Stimulated activated naive CD4-positive, alpha-beta T cell (primary cell): Measurements from ENCODE around the gene ZG16B.

ENCODE experiments used
- DNase-seq, 6 experiments: peaks; one replicate each; lab custom pipeline; 2025; lab: John Stamatoyannopoulos, UW

ZG16B gene

DNA sequence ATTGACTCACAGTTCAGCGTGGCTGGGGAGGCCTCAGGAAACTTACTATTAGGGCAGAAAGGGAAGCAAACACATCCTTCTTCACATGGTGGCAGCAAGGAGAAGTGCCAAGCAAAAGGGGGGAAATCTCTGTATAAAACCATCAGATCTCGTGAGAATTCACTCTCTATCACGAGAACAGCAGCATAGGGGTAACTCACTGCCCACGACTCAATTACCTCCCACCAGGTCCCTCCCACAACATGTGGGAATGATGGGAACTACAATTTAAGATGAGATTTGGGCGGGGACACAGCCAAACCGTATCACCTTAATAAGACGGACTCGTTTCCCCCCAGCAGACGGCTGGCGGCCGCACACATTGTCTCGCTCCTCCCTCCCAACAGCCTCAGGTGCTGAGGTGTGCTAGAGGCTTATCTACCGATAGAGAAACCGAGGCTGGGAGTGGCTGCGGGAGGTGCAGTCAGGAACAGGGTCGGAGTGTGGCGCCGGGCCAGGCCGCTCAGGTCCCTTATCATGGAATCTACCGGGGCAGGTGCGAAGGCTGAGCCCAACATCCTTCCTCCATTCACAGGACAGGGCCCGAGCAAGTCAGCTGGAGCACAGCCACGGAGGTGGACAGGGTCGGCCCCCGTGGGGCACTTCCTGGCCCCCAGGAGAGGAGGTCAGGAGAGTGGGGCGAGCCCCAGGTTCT is 4.9 kb upstream of the ZG16B start:
- DNase-seq, result no peak

DNA sequence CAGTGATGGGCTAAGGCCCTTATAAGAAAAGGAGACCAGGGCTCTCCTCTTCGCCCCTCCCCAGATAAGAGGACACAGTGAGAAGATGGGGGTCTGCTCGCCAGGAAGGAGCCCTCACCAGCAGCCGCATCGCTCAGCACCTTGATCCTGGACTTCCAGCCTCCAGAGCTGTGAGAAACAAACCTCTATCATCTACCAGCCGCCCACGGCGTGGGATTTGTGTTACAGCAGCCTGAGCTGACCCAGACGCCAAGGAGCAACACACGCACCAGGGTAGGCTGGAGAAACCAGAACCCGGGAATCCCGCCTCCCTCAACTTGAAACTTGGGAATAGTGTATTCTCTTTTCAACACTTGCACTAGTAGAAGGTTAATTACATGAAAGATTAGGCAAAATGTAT is 4.2 kb upstream of the ZG16B start:
- DNase-seq, result no peak

DNA sequence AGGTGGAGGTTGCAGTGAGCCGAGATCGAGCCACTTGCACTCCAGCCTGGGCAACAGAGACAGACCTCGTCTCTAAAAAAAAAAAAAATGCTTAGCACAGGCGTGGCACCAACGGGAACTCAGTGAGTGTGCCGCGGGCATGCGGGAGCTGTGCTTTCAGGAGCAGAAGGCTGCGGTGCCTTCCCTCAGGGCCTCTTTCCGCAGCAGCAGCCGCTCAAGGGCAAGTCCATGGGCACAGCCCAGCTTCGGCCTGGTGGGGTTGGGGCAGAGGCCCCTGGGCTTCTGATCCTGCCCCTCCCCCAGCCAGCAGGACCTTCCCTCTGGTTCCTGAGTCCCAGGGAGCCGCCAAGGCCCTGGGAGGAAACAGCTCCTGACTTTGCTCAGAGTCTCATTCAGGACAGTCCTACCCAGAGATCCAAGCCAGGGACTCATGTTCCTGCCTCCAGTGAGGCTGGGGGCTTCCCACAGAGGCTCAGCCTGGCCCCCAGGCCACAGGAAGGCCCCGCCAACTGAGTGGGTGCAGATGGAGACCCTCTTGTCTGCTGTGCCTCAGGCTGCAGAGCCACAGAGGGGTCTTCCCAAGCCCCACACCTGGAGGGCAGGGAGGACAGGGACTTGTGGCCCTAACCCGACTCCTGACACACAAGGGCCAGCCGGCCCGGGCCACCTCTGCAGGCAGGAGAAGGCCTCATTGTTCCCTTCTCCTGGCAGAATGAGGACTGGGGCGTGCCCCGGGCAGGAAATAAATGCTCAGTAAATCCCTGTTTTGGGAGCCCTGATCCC is 3.3 kb upstream of the ZG16B start:
- DNase-seq, result no peak

DNA sequence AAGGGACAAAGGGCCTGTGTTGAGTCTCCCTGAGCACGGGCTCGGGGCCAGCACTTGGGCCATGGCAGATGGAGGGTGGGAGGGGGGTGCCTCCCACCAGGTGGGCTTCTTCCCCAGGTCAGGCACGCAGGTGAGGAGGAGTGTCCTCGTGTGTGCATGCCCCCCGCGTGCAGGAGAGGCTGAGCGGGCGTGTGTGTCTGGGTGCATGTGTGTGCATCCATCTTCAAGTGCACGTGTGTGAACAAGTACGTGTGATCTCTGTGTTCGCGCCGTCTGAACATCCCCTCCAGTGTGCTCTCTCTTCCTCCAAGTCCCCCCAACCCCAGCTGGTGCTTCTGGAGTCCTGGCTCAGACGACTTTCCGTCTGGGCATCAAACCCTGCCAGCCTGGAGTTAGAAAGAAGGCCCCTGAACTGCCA is 2.7 kb upstream of the ZG16B start:
- no peak for DNase-seq

DNA sequence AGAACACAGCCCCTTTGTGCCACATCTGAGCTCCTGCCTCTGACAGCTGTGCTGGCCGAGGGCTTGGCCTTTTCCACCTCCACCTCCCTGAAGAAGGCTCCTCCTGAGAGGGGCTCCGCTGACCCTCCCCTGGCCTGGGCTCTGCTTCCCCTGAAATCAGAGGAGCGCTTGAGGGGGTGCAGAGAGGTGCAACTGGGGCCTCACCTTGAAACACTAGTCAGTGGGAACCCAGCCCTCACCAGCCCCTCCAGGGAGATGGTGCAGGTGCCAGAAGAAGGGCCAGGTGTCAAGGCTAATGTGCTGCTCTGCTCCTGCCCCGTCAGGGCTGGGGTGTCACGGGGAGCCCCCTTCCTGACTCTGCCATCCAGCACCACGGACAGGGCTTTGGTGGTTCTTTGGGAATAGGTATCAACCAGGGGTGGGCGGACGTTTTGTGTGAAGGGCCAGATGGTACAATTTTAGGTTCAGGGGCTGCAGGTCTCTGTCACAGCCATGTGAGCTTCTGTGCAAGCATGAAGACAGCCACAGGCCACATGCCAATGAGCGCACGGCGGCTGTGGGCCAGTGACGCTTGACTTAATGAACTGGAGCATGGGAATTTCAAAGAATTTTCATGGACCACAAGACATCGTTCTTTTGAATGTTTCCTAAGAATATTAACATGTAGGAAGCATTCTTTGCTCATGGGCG is 2.1 kb upstream of the ZG16B start:
- no peak for DNase-seq

DNA sequence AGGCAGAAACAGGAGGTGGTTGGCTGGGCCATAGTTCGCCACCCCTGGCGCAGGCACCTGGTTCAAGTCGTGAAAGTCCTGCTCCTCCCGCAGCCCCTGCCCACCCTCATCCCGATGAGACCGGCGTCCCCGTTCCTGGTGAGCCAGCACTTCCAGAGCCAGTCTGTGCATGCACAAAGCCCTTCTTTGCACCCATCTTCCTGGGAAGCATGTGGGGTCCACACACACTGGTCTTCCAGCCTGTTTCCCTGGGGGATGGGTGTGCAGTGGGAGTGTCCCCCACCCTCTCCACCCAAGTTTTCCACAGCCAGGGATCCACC is 1.6 kb upstream of the ZG16B start:
- DNase-seq, result no peak

DNA sequence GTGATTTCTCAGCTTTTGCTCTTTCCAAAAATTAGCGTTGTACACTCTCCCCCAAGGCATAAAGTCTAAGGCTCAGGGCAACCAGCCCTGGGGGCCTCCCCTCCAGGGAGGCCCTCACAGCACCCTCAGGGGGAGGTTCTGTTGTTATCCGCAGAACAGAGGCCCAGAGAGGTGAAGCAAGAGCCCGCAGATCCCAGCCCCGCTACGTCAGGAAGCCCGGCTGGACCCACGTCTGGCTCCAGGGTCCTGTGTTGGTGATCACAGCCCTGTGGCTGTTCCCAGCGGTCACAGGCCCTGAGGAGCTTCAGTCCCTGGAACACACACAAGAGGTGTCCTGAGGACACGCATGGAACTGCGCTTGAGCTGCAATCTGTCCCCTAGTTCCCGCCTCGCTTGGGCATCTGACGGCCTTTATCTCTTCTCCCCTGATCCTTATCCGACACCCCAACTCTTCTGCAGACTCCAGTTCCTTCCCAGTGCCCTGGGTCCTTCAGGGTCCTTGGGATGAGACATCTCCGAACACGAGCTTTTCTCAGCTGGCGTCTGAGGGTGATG is 1.1 kb upstream of the ZG16B start:
- DNase-seq, result no peak

DNA sequence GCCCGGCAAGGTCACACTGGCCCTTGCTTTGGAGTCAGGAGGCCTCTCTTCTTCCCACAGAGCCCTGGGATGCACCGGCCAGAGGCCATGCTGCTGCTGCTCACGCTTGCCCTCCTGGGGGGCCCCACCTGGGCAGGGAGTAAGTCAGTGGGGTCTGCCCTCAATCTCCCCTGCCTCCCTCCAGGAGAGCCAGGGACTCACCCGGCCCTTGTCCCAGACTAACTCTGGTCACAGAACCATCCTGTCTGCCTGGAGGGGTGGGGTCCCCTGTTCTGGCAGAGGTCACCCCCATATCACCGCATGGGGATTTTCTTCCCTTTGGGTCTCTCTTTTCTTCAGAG is 222 bp downstream of the ZG16B start:
- no peak for DNase-seq

DNA sequence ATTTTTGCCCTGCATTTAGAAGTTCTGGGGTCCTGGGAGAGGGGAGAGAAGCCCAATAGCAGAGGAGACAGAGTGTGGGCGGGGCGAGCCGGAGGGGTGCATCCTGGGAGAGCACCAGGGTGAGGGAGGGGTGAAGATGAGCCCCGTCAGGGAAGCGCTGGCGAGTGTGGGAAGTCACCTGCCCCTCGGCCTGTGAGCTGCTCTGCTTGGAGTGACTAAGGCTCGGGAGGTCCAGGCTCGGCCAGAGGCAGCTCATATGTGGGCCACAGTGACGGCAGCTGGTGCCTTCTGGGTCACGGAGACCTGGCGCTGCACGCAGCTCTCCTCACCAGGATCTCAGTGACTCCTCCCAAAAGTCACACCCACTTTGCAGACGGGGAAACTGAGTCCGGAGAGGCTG is 1.1 kb downstream of the ZG16B start:
- no peak for DNase-seq

DNA sequence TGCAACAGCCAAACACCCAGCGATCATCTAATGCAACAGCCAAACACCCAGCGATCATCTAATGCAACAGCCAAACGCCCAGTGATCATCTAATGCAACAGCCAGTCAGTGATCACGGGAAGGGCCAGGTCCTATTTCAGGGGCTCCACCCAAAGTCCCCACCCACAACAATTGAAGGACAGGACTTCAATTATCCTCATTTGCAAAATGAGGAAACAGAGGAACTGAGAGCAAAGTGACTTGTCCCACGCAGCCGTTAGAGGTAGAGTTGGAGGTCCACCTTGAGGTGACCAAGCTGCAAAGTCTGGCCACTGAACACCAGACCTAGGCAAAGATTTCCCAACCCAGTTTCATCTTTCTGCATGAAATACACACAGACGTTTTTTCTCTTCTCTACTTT is 3.7 kb downstream of the ZG16B start:
- DNase-seq, result no peak

DNA sequence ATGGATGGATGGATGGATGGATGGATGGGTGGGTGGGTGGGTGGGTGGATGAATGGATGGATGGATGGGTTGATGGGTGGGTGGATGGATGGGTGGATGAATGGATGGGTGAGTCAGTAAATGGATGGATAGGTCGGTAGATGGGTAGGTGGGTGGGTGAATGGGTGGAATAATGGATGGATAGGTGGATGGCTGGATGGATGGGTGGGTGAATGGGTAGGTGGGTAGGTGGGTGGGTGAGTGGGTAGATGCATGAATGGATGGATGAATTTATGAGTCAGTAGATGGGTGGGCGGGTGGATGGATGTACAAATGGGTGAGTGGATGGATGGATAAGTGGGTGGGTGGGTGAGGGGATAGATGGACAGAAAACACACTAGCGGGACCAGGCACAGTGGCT is 4.9 kb downstream of the ZG16B start:
- DNase-seq, result no peak

DNA sequence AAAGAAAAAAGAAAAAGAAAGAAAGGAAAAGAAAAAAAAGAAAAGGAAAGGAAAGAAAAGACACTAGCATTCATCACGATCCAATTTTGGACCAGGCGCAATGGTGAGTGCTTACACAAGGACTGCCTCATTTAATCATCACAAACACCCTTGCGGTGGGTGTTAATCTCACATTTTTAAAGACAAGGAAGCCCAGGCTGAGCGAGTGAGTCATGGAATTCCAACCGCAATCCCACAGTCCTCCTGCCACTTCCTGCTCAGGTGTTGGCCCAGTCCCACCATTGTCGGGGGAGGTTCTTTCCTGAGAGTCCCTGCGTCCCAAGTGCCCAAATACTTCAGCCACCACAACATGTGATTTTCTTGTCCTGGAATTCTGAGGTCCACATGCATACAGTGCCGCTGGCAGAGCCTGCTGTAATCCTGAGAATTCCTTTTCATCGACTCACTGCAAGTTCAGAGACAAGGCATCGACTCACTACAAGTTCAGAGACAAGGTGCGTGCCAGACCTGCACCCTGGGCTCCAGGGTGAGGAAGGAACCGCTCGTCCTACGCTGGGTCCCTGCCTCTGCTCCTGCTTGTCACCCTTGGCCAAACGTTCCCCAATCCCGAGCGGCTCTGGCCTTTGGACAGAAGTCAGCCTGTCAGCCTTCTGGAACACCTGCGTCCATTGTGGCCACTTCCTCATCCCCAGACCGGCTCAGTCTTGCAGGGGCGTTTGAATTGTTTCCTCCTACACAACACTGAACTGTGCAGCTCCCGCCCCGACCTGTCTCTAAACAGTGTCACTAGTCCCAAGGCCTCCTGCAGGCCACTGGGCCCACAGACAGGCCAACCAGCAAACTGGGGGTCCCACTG is 5.8 kb downstream of the ZG16B start:
- DNase-seq, result no peak

DNA sequence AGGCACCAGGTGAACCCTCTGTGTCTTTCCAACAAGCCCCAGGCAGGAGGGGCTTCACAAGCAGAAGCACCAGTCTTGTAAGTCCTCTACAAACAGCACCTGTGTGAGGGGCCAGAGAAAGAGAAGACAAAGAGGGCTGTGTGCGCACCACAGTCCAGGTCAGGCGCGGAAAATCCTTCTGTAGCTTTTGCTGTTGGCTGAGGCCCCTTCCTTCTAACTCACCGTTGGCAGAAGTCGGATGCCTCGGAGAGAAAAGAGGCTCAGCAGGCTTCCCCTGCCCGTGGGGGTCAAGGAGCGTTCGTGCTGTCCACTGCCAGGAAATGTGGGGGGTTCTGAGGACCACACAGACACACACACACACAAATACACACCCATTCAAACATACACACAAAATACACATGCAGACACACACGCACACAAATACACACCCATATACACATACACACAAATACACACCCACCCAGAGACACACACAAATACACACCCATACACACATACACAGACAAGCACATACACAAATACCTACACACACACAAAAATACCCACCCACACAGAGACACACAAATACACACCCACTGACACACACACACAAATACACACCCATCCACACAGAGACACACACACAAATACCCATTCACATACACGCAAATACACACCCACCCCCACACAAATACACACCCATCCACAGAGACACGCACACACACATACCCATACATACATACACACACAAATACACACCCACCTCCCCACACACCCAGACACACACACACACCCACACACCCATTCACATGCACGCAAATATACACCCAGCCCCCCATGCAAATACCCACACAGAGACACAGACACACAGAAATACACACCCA is 6.8 kb downstream of the ZG16B start:
- no peak for DNase-seq

DNA sequence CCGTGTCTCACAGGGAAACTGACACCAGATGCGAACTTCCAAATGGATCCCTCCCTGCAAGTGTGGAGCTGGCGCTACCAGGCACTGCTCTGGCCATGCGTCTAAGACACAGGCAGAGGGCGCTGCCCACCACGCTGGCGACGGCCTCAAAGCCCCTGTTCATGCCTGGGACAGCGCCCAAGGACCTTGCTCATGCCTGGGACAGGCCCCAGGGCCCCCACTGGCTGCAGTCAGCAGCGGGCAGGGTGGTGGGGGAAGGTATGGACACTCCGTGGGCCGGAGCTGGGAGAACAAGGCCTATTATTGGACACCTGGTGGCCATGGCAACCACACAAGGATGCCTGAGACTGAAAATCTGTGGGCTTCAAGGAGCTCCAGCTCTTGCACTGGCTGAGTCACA is 8.8 kb downstream of the ZG16B start:
- DNase-seq, result peak in 5 of 6 experiments; percentile 31 to 48 (median 34)

DNA sequence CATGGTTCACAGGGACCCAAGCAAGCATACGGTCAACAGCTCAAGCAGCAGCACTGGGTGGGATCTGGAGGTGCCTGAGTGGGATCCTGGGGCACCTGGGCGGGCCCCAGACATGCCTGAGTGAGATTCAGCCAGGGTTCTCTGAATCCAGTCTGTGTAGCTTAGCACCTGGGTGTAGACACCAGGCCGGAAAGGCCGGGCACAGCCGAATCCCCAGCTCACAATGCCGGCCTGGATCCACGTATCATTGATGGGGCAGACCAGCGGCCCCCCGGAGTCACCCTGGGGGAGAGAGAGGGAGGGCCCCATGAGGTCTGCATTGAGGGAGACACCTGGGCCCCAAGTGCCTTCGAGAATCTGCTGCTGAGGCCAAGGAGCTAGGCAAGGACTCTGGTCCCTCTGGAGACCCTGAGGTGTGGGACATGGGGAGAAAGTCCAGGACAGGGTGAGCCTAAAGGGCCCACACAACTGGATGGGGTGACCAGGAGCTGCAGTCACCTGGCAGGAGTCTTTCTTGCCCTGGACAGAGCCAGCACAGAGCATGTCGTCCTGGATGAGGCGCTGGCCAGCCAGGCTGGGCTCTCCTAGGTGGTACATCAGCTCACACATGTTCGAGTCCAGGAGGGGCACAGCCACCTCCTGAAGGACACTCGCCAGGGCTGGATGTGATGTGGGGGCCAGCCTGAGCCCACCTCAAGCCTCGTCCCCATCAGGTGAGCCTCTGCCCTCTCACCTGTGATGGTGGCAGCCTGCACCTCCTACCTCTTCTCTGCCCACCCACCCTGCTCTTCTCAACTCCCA is 9.7 kb downstream of the ZG16B start:
- no peak for DNase-seq

DNA sequence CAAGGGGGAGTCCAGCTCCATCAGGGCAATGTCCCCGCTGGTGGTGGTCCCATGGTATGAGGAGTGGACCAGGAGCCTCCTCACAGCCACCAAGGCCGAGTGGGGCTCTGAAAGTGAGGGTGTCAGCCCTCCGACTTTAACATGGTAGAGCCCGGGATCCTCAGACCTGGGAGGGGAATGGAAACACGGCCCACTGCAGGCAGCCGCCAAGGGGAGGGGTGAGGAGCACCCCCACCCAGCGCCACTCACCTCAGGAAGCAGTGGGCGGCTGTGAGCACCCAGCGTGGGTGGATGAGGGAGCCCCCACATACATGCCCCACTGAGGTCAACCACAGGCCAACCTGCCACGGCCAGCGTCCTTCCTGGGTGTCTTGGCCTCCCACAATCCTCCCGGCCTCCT is 10.8 kb downstream of the ZG16B start:
- no peak for DNase-seq

DNA sequence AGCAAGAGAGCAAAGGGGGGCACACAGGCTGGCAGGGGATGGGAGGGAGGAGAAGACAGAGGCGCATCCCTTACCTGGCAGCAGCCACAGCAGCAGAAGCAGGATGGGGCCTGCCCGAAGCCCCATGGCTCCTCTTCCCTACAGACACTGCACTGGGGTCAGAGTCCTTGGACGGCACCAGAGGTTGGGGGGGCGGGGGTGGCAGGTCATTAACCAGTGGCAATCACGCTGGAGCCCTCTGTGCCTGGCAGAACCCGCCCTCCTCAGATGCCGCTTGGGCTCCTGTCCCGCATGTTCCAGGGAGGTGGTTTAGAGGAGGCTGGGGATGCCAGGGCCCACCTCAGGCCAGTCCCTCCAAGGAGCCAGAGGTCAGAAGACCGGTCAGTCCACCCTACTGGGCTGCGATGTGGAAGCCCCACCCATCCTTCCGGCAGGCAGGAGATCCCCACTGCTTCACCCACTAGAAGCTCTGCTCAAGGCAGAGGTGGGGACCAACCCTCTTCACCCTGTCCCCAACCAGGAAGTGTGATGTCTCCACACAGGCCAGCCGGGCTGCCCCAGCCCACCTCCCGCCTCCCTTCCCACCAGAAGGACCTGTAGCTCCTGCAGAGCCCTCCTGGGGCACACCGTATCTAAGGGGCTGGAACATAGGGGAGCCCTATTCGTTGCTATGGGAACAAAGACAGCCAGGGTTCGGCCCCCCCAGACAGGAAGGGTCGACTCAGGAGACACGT is 11.7 kb downstream of the ZG16B start:
- no peak for DNase-seq

DNA sequence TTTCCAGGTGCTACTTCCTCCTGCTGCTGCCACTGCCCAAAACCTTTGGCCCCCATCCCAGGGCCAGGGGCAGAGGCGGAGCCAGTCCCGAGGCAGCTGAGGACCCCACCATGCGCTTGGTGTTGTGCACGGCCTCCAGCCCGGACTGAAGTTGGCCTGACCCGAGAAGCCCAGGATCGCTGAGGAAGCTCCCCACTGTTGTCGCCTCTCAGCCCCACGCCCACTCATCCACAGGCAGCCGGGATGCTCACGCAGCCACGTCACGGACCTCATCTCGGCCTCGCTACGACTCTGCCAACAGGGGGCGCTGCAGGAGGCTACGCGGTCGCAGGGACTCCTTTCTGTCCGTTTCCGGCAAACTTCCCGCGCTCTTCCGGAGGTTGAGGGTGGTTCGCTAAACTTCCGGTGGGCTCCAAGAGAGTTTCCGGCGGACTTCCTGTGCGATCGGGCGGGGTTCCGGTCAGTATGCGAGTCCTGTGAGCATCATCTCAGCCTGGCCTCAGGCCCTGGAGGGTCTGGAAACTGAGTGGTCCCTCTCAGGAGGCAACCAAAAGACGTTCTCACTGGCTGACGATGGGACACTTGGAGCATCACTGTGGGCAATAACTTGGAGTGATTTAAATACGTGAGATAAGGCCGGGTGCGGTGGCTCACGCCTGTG is 12.4 kb downstream of the ZG16B start:
- DNase-seq, result peak; percentile 16 to 62 (median 38)

DNA sequence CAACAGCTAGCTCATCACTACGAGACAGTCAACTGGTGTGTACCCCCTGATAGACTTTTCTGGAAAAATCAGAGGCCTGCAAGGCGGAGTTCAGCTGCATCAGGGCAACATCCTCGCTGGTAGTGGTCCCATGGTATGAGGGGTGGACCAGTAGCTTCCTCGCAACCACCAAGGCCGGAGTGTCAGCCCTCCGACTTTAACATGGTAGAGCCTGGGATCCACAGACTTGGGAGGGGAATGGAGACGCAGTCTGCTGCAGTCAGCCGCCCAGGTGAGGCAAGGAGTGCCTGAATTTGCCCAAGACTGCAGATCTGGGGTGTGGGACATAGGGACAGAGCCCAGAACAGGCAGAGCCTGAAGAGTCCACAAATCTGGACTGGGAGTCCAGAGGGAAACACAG is 13.4 kb downstream of the ZG16B start:
- DNase-seq, result no peak
